OCI-LY1 (cell line): ENCODE measurements around the gene C14orf180.

Experiments used
- H2AFZ ChIP-seq: fragments of 200-600 bp; sonication (generic), shearing (Covaris generic); 2 replicates; pipeline ENCODE4 v1.6.0; 2014; ENCODE audit warnings: antibody characterized with exemption, mild to moderate bottlenecking, low read length
- H3F3A ChIP-seq: fragments of 200-600 bp; sonication (generic), shearing (Covaris generic); 2 replicates; pipeline ENCODE4 v1.6.0; 2014; ENCODE audit warnings: mild to moderate bottlenecking, antibody characterized with exemption, low read length, moderate library complexity; ENCODE audit not compliant: insufficient read depth
- H3K27ac ChIP-seq: fragments of 200-600 bp; sonication (generic); 2 replicates; pipeline ENCODE4 v1.5.1; 2014; ENCODE audit warnings: low read length, mixed run types, mild to moderate bottlenecking, low read depth; ENCODE audit not compliant: poor library complexity, severe bottlenecking
- H3K27me3 ChIP-seq: fragments of 200-600 bp; sonication (generic); 2 replicates; pipeline ENCODE4 v1.6.0; 2014; ENCODE audit warnings: antibody characterized with exemption, mild to moderate bottlenecking, low read length, moderate library complexity; ENCODE audit not compliant: insufficient read depth
- H3K36me3 ChIP-seq: fragments of 200-600 bp; sonication (generic); 2 replicates; pipeline ENCODE4 v1.6.1; 2014; ENCODE audit warnings: mild to moderate bottlenecking, antibody characterized with exemption, low read length, moderate library complexity, mixed read lengths; ENCODE audit not compliant: insufficient read depth
- H3K4me1 ChIP-seq: fragments of 200-600 bp; sonication (generic); 2 replicates; pipeline ENCODE4 v1.5.1; 2014; ENCODE audit warnings: mild to moderate bottlenecking, low read length, moderate library complexity; ENCODE audit not compliant: insufficient read depth, severe bottlenecking
- H3K4me2 ChIP-seq: fragments of 200-600 bp; sonication (generic), shearing (Covaris generic); 2 replicates; pipeline ENCODE4 v1.6.1; 2014; ENCODE audit warnings: low read length
- H3K4me3 ChIP-seq: fragments of 200-600 bp; sonication (generic); 2 replicates; pipeline ENCODE4 v1.5.1; 2014; ENCODE audit warnings: low read length, low read depth, mild to moderate bottlenecking, mixed read lengths; ENCODE audit not compliant: poor library complexity, severe bottlenecking
- H3K79me2 ChIP-seq: fragments of 200-600 bp; shearing (Covaris generic); 2 replicates; pipeline ENCODE4 v1.6.1; 2016; ENCODE audit warnings: mixed run types, low read length, mixed read lengths; ENCODE audit not compliant: insufficient read depth
- H3K9ac ChIP-seq: fragments of 200-600 bp; sonication (generic), shearing (Covaris generic); 2 replicates; pipeline ENCODE4 v1.6.1; 2014; ENCODE audit warnings: mild to moderate bottlenecking, low read length, mixed read lengths
- H3K9me2 ChIP-seq: fragments of 200-600 bp; sonication (generic), shearing (Covaris generic); 2 replicates; pipeline ENCODE4 v1.6.1; 2014; ENCODE audit warnings: low read depth, mild to moderate bottlenecking, low read length, mixed read lengths
- H3K9me3 ChIP-seq: fragments of 200-600 bp; shearing (Covaris generic); 2 replicates; pipeline ENCODE4 v1.6.1; 2014; ENCODE audit warnings: low read length, mixed read lengths
- H4K20me1 ChIP-seq: fragments of 200-600 bp; sonication (generic), shearing (Covaris generic); 2 replicates; pipeline ENCODE4 v1.6.0; 2016; ENCODE audit warnings: mild to moderate bottlenecking, low read length; ENCODE audit not compliant: insufficient read depth
- CTCF ChIP-seq: fragments of 200-600 bp; sonication (generic), shearing (Covaris generic); IDR thresholded peaks from 2 replicates; pipeline ENCODE4 v1.5.1; 2017; ENCODE audit warnings: mild to moderate bottlenecking, antibody characterized with exemption, low read length, moderate library complexity, mixed read lengths
- EZH2 ChIP-seq: fragments of 200-600 bp; sonication (generic), shearing (Covaris generic); IDR thresholded peaks from 2 replicates; pipeline ENCODE4 v1.8.0; 2017; ENCODE audit warnings: borderline replicate concordance, mixed run types, mild to moderate bottlenecking, antibody characterized with exemption, low read length, moderate library complexity, mixed read lengths

Gene C14orf180

GRCh38 chr14:104586832-104587620 lies 7.5 kb downstream of the C14orf180 start:
- Histone ChIP-seq H3K4me2 (no peak overlapping the region), H3K9me3 (no peaks in the 10 kb centered on the region), H3K9ac (no peak overlapping the region), H3K79me2 (no peaks in the 10 kb centered on the region), H3K4me1 (no peaks in the 10 kb centered on the region), H4K20me1 (no peaks in the 10 kb centered on the region), H3K27me3 (peaks cover 8% of the 10 kb centered on the region; the same call in 1 of the 2 replicates), H3K36me3 (no peaks in the 10 kb centered on the region), H3K27ac (no peak overlapping the region), H3K4me3 (no peak overlapping the region), H3K9me2 (no peaks in the 10 kb centered on the region), H3F3A (no peaks in the 10 kb centered on the region), H2AFZ (no peak overlapping the region)
- TF ChIP-seq CTCF: no peak
- no peak for TF ChIP-seq EZH2

GRCh38 chr14:104587641-104588040 lies 8.1 kb downstream of the C14orf180 start:
- H3K4me2 ChIP-seq: no peak overlapping the region
- no peaks in the 10 kb centered on the region for H4K20me1 ChIP-seq
- H3F3A ChIP-seq: no peaks in the 10 kb centered on the region
- H3K9me2 ChIP-seq: no peaks in the 10 kb centered on the region
- no peak overlapping the region for H3K9ac ChIP-seq
- H3K9me3 ChIP-seq: no peaks in the 10 kb centered on the region
- no peak for TF ChIP-seq CTCF
- no peak for TF ChIP-seq EZH2
- no peaks in the 10 kb centered on the region for H3K36me3 ChIP-seq
- H3K4me3 ChIP-seq: no peak overlapping the region
- H3K27me3 ChIP-seq: peaks cover 8% of the 10 kb centered on the region; the same call in 1 of the 2 replicates
- no peak overlapping the region for H3K27ac ChIP-seq
- no peak overlapping the region for H2AFZ ChIP-seq
- H3K4me1 ChIP-seq: no peaks in the 10 kb centered on the region
- no peaks in the 10 kb centered on the region for H3K79me2 ChIP-seq

GRCh38 chr14:104588066-104588857 lies 8.7 kb downstream of the C14orf180 start:
- H3F3A ChIP-seq: no peaks in the 10 kb centered on the region
- H3K4me2 ChIP-seq: no peak overlapping the region
- no peaks in the 10 kb centered on the region for H3K4me1 ChIP-seq

More at GRCh38 chr14:104588066-104588857, 8.7 kb downstream of the C14orf180 start:
- Histone ChIP-seq H2AFZ (no peak overlapping the region), H3K27ac (no peak overlapping the region), H3K9me3 (no peaks in the 10 kb centered on the region), H3K9ac (no peak overlapping the region), H3K79me2 (no peaks in the 10 kb centered on the region), H3K36me3 (no peaks in the 10 kb centered on the region), H3K9me2 (no peaks in the 10 kb centered on the region), H4K20me1 (no peaks in the 10 kb centered on the region), H3K27me3 (peaks cover 7% of the 10 kb centered on the region; the same call in 1 of the 2 replicates), H3K4me3 (no peak overlapping the region)
- TF ChIP-seq CTCF: no peak
- TF ChIP-seq EZH2: no peak
